ENCODE results near the gene ATG2B.

DNA sequence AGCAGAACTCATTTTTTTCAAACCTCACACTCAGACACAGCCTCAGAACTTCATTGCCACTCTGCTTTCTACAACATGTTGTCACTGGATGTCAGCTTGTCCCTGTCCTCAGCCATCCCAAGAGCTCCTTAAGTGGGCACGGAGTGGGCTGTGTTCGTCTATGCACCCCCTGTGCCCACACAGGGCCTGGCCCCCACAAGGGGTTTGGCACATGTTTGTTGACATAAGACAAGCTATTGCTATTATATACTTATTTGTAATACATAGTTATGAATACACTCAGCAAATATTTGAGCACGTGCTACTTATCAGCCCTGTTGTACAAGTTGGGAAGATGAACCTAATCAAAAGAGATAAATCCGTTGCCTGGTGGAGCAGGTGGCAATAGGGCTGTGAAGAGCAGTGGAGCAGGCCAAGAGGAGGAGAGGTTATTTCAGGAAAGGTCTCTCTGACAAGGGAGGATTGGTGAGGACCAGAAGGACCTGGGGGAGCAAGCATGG, 111.4 kb downstream of the ATG2B start:
- TF ChIP-seq POLR2AphosphoS5 (IDR thresholded peaks at IDR 0.05) = no peak
- TF ChIP-seq, protein P1, sequence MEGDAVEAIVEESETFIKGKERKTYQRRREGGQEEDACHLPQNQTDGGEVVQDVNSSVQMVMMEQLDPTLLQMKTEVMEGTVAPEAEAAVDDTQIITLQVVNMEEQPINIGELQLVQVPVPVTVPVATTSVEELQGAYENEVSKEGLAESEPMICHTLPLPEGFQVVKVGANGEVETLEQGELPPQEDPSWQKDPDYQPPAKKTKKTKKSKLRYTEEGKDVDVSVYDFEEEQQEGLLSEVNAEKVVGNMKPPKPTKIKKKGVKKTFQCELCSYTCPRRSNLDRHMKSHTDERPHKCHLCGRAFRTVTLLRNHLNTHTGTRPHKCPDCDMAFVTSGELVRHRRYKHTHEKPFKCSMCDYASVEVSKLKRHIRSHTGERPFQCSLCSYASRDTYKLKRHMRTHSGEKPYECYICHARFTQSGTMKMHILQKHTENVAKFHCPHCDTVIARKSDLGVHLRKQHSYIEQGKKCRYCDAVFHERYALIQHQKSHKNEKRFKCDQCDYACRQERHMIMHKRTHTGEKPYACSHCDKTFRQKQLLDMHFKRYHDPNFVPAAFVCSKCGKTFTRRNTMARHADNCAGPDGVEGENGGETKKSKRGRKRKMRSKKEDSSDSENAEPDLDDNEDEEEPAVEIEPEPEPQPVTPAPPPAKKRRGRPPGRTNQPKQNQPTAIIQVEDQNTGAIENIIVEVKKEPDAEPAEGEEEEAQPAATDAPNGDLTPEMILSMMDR (IDR thresholded peaks at IDR 0.05 in 8 of 11, conservative IDR thresholded peaks at IDR 0.05 in 3 of 11) = no peak

Measured in spleen (tissue), 7 donors.